GM19239 (cell line): Measurements from ENCODE around the gene KRTAP5-8.
"Not testable (repeated sequence)": the region's sequence is repeated elsewhere in the genome, so short reads cannot be mapped to it uniquely, and the experiment has no call there.

Source experiments
- DNase-seq: peaks from one replicate; pipeline ENCODE4 v3.0.0; 2011; ENCODE audit warnings: low spot score; ENCODE audit not compliant: insufficient read length
- FAIRE-seq: peaks from 2 replicates; lab custom pipeline; 2011; peaks lifted over from hg19 to GRCh38; lab: Jason Lieb, UNC

KRTAP5-8 gene

GRCh38 chr11:71537977-71538665 lies at the start of gene KRTAP5-8:
Gene KRTAP5-8, plus strand, starts transcription at chr11:71538025. Its CDS starts 31 bp downstream, at chr11:71538056.
- FAIRE-seq, DNase-seq: not testable (repeated sequence)

- DNase-seq (no peak), FAIRE-seq (no peak)
Observed at GRCh38 chr11:71488681-71489270, 49.0 kb upstream of the KRTAP5-8 start.

GRCh38 chr11:71489311-71490043 lies 48.3 kb upstream of the KRTAP5-8 start:
- FAIRE-seq = no peak

GRCh38 chr11:71490044-71490730 lies 47.6 kb upstream of the KRTAP5-8 start:
- FAIRE-seq = no peak
- DNase-seq = no peak

More at GRCh38 chr11:71489311-71490043, 48.3 kb upstream of the KRTAP5-8 start:
- DNase-seq = peak; percentile 54

GRCh38 chr11:71490731-71491390 lies 47.0 kb upstream of the KRTAP5-8 start:
- DNase-seq (no peak), FAIRE-seq (no peak)

GRCh38 chr11:71491531-71491930 lies 46.3 kb upstream of the KRTAP5-8 start:
- DNase-seq = no peak
- no peak for FAIRE-seq

GRCh38 chr11:71491940-71492339 lies 45.9 kb upstream of the KRTAP5-8 start:
- no peak for DNase-seq
- FAIRE-seq = no peak

GRCh38 chr11:71495286-71496230 lies 42.3 kb upstream of the KRTAP5-8 start:
- DNase-seq (no peak), FAIRE-seq (no peak)

- no peak for FAIRE-seq
Observed at GRCh38 chr11:71496421-71496820, 41.4 kb upstream of the KRTAP5-8 start.

GRCh38 chr11:71498091-71498490 lies 39.7 kb upstream of the KRTAP5-8 start:
- FAIRE-seq = no peak
- no peak for DNase-seq

More at GRCh38 chr11:71496421-71496820, 41.4 kb upstream of the KRTAP5-8 start:
- no peak for DNase-seq

GRCh38 chr11:71499125-71499524 lies 38.7 kb upstream of the KRTAP5-8 start:
- DNase-seq (no peak), FAIRE-seq (no peak)

GRCh38 chr11:71499546-71499945 lies 38.3 kb upstream of the KRTAP5-8 start:
- DNase-seq = no peak
- FAIRE-seq = no peak

- FAIRE-seq (no peak), DNase-seq (no peak)
Observed at GRCh38 chr11:71500601-71501021, 37.2 kb upstream of the KRTAP5-8 start.

- FAIRE-seq (no peak), DNase-seq (no peak)
Observed at GRCh38 chr11:71501071-71501985, 36.5 kb upstream of the KRTAP5-8 start.

GRCh38 chr11:71502026-71502425 lies 35.8 kb upstream of the KRTAP5-8 start:
- DNase-seq (no peak), FAIRE-seq (no peak)

- FAIRE-seq (no peak), DNase-seq (no peak)
Observed at GRCh38 chr11:71502871-71503435, 34.9 kb upstream of the KRTAP5-8 start.

- DNase-seq = no peak
- FAIRE-seq = no peak
Observed at GRCh38 chr11:71504531-71504930, 33.3 kb upstream of the KRTAP5-8 start.

GRCh38 chr11:71505001-71505400 lies 32.8 kb upstream of the KRTAP5-8 start:
- no peak for FAIRE-seq
- no peak for DNase-seq
